SK-N-SH treated with all-trans-retinoic acid at 6 μM for 48 hours (cell line): ENCODE results near the gene LGSN.
"Not testable (repeated sequence)": the region's sequence is repeated elsewhere in the genome, so short reads cannot be mapped to it uniquely, and the experiment has no call there.

Experiments used
- ATAC-seq: fragments of 200-7000 bp; cut with Tn5 transposase; 3 replicates; pipeline ENCODE4 v1.9.1; 2020; ENCODE audit warnings: mild to moderate bottlenecking, moderate library complexity
- ARNTL ChIP-seq: fragments of 450-650 bp; formaldehyde crosslinking; IDR thresholded peaks from 2 replicates; pipeline ENCODE4 v1.5.0; 2020; ENCODE audit warnings: low read depth, mild to moderate bottlenecking, moderate library complexity, borderline replicate concordance
- BACH2 ChIP-seq: fragments of 250-450 bp; sonication (Bioruptor Pico); IDR thresholded peaks from 2 replicates; pipeline ENCODE4 v1.9.0; 2021; ENCODE audit warnings: mild to moderate bottlenecking, borderline replicate concordance
- CSDC2 ChIP-seq: fragments of 250-450 bp; sonication (Bioruptor Pico); IDR thresholded peaks from 2 replicates; pipeline ENCODE4 v1.5.0; 2020; ENCODE audit warnings: mild to moderate bottlenecking, moderate library complexity
- GLIS3 ChIP-seq: fragments of 250-450 bp; sonication (Bioruptor Pico); IDR thresholded peaks from 2 replicates; pipeline ENCODE4 v1.5.0; 2020; ENCODE audit warnings: mild to moderate bottlenecking, moderate library complexity
- ISL1 ChIP-seq: fragments of 250-450 bp; sonication (Bioruptor Pico); IDR thresholded peaks from 2 replicates; pipeline ENCODE4 v2.1.2; 2022; ENCODE audit warnings: mild to moderate bottlenecking, moderate library complexity
- OSR1 ChIP-seq: fragments of 250-450 bp; sonication (Bioruptor Pico); IDR thresholded peaks from 2 replicates; pipeline ENCODE4 v1.8.0; 2022; ENCODE audit warnings: moderate library complexity, mild to moderate bottlenecking, inconsistent platforms
- PPARA ChIP-seq: fragments of 250-450 bp; sonication (Bioruptor Pico); IDR thresholded peaks from 2 replicates; pipeline ENCODE4 v1.5.0; 2020; ENCODE audit warnings: mild to moderate bottlenecking, borderline replicate concordance
- RARB ChIP-seq: fragments of 250-450 bp; sonication (Bioruptor Pico); IDR thresholded peaks from 2 replicates; pipeline ENCODE4 v1.8.0; 2021; ENCODE audit warnings: mild to moderate bottlenecking, moderate library complexity
- SNAI2 ChIP-seq: fragments of 250-450 bp; sonication (Bioruptor Pico); IDR thresholded peaks from 2 replicates; pipeline ENCODE4 v1.5.0; 2020; ENCODE audit warnings: mild to moderate bottlenecking, moderate library complexity
- TCF4 ChIP-seq: fragments of 250-450 bp; sonication (Bioruptor Pico); IDR thresholded peaks from 2 replicates; pipeline ENCODE4 v1.8.0; 2021; ENCODE audit warnings: mild to moderate bottlenecking, moderate library complexity, borderline replicate concordance
- TOX ChIP-seq: fragments of 250-450 bp; sonication (Bioruptor Pico); IDR thresholded peaks from 2 replicates; pipeline ENCODE4 v1.8.0; 2021; ENCODE audit warnings: mild to moderate bottlenecking, moderate library complexity, borderline replicate concordance
- ZFP3 ChIP-seq: fragments of 250-450 bp; sonication (Bioruptor Pico); IDR thresholded peaks from 2 replicates; pipeline ENCODE4 v1.5.0; 2020; ENCODE audit warnings: mild to moderate bottlenecking, moderate library complexity
- ZFP30 ChIP-seq: fragments of 450-650 bp; formaldehyde crosslinking; IDR thresholded peaks from 2 replicates; pipeline ENCODE4 v1.5.0; 2022; ENCODE audit warnings: mild to moderate bottlenecking, moderate library complexity
- ZNF70 ChIP-seq: fragments of 450-650 bp; formaldehyde crosslinking; IDR thresholded peaks from 2 replicates; pipeline ENCODE4 v1.5.0; 2020; ENCODE audit warnings: mild to moderate bottlenecking, moderate library complexity
- ZNF8 ChIP-seq: fragments of 450-650 bp; formaldehyde crosslinking; IDR thresholded peaks from 2 replicates; pipeline ENCODE4 v1.5.0; 2020; ENCODE audit warnings: mild to moderate bottlenecking, moderate library complexity
- TF ChIP-seq, protein P1 (sequence below): fragments of 250-450 bp; sonication (Bioruptor Pico); IDR thresholded peaks from 2 replicates; pipeline ENCODE4 v1.8.0; 2020; ENCODE audit warnings: mild to moderate bottlenecking, moderate library complexity, borderline replicate concordance
- TF ChIP-seq, protein P2 (sequence below): fragments of 250-450 bp; sonication (Bioruptor Pico); IDR thresholded peaks from 2 replicates; pipeline ENCODE4 v1.5.1; 2020; ENCODE audit warnings: low read depth, mild to moderate bottlenecking, moderate library complexity
- TF ChIP-seq, protein P3 (sequence below): fragments of 250-450 bp; sonication (Bioruptor Pico); IDR thresholded peaks from 2 replicates; pipeline ENCODE4 v1.5.1; 2021; ENCODE audit warnings: mild to moderate bottlenecking, moderate library complexity
- TF ChIP-seq, protein P4 (sequence below): fragments of 250-450 bp; sonication (Bioruptor Pico); IDR thresholded peaks from 2 replicates; pipeline ENCODE4 v1.8.0; 2021; ENCODE audit warnings: low read depth, mild to moderate bottlenecking, moderate library complexity, borderline replicate concordance

The LGSN gene, protein sequence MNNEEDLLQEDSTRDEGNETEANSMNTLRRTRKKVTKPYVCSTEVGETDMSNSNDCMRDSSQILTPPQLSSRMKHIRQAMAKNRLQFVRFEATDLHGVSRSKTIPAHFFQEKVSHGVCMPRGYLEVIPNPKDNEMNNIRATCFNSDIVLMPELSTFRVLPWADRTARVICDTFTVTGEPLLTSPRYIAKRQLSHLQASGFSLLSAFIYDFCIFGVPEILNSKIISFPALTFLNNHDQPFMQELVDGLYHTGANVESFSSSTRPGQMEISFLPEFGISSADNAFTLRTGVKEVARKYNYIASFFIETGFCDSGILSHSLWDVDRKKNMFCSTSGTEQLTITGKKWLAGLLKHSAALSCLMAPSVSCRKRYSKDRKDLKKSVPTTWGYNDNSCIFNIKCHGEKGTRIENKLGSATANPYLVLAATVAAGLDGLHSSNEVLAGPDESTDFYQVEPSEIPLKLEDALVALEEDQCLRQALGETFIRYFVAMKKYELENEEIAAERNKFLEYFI

DNA sequence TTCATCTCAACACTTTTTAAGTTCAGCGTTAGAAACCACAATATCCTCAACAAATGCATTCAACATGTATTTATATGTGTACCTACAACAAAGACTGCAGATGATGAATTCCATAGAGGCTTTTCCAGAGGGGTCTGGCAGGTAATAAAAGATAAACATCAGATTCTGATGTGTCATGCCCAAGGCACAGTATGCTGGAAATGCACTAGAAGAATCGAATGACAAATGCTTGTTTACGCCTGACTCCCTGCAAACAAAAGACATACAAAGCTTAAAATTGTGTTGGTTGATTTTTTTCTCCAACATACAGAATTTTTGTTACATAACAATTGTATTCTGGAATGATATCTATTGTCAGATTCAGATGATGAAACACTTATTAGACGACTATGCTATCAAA is at the start of gene LGSN:
Gene LGSN (minus strand): TSS at position 45 of the 400 bp plus-strand sequence. CDS start 40 bp downstream, at position 5.
- ATAC-seq = no peak
- TF ChIP-seq ZNF70 (CRISPR knock-in tag) = no peak
- TF ChIP-seq TOX (CRISPR knock-in tag) = no peak

DNA sequence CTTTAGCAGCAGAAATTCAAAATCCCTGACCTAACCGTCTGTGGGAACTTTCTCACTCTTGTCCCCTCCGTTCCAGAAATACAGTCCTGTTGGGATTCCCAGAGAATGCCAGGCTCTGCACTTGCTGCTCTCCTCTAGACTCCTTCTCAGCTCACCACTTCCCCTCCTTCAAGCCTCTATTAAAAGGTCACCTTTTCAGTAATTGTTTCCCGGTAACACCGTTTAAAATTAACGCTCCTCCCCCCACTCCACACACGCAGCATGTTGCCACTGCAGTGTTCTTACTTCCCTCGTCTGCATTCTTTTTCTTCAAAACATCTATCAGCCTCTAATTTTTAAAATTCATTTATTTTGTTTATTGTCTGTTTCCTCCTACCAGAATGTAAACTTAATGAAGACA is 48.6 kb upstream of the LGSN start:
- TF ChIP-seq SNAI2 (no peak), GLIS3 (CRISPR knock-in tag) (no peak), ZNF8 (no peak), TOX (CRISPR knock-in tag) (no peak), ZNF70 (CRISPR knock-in tag) (no peak)
- no peak for ATAC-seq

DNA sequence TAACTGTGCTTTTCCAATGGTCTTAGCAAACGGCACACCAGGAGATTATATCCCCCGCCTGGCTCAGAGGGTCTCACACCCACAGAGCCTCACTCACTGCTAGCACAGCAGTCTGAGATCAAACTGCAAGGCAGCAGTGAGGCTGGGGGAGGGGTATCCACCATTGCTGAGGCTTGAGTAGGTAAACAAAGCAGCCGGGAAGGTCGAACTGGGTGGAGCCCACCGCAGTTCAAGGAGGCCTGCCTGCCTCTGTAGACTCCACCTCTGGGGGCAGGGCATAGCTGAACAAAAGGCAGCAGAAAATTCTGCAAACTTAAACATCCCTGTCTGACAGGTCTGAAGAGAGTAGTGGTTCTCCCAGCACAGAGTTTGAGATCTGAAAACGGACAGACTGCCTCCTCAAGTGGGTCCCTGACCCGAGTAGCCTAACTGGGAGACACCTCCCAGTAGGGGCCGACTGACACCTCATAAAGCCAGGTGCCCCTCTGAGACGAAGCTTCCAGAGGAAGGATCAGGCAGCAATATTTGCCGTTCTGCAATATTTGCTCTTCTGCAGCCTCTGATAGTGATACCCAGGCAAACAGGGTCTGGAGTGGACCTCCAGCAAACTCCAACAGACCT is 42.8 kb upstream of the LGSN start:
- not testable (repeated sequence) for ATAC-seq

DNA sequence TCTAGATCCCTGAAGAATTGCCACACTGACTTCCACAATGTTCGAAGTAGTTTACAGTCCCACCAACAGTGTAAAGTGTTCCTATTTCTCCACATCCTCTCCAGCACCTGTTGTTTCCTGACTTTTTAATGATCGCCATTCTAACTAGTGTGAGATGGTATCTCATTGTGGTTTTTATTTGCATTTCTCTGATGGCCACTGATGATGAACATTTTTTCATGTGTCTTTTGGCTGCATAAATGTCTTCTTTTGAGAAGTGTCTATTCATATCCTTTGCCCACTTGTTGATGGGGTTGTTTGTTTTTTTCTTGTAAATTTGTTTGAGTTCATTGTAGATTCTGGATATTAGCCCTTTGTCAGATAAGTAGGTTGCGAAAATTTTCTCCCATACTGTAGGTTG is 37.6 kb upstream of the LGSN start:
- not testable (repeated sequence) for ATAC-seq

DNA sequence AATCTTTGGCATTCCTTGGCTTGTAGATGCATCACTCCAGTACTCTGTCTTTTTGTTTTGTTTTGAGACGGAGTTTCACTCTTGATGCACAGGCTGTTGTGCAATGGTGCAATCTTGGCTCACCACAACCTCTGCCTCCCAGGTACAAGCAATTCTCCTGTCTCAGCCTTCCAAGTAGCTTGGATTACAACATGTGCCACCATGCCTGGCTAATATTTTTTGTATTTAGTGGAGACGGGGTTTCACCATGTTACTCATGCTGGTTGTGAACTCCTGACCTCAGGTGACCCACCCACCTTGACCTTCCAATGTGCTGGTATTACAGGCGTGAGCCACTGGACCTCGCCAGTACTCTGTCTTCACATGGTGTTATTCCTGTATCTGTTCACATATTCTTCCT is 35.8 kb upstream of the LGSN start:
- TF ChIP-seq TOX (CRISPR knock-in tag) (no peak), OSR1 (CRISPR knock-in tag) (no peak), CSDC2 (CRISPR knock-in tag) (no peak)
- TF ChIP-seq, protein P1, sequence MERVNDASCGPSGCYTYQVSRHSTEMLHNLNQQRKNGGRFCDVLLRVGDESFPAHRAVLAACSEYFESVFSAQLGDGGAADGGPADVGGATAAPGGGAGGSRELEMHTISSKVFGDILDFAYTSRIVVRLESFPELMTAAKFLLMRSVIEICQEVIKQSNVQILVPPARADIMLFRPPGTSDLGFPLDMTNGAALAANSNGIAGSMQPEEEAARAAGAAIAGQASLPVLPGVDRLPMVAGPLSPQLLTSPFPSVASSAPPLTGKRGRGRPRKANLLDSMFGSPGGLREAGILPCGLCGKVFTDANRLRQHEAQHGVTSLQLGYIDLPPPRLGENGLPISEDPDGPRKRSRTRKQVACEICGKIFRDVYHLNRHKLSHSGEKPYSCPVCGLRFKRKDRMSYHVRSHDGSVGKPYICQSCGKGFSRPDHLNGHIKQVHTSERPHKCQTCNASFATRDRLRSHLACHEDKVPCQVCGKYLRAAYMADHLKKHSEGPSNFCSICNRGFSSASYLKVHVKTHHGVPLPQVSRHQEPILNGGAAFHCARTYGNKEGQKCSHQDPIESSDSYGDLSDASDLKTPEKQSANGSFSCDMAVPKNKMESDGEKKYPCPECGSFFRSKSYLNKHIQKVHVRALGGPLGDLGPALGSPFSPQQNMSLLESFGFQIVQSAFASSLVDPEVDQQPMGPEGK (CRISPR knock-in tag) = no peak
- TF ChIP-seq, all 23 proteins: peak for 0

DNA sequence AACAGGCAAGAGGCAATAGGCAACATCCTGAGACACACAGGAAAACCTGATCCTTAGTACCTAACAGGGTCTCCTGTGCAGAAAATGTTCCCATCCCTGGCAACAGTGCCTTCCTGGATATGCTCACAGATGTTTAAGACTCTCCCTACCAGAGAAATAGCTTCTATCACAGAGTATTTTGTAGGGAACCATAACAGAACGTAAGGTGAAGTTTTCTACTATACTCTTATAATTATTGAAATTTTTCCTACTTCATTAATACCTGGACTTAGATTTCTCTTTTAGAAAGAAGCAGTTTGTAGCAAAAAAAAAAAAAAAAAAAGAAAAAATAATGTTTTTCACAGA is 33.5 kb upstream of the LGSN start:
- no peak for TF ChIP-seq TCF4 (CRISPR knock-in tag)
- TF ChIP-seq TOX (CRISPR knock-in tag) = no peak
- no peak for TF ChIP-seq ARNTL
- no peak for TF ChIP-seq RARB (CRISPR knock-in tag)
- no peak for TF ChIP-seq GLIS3 (CRISPR knock-in tag)
- TF ChIP-seq ZFP3 (CRISPR knock-in tag) = no peak
- TF ChIP-seq, protein P2, sequence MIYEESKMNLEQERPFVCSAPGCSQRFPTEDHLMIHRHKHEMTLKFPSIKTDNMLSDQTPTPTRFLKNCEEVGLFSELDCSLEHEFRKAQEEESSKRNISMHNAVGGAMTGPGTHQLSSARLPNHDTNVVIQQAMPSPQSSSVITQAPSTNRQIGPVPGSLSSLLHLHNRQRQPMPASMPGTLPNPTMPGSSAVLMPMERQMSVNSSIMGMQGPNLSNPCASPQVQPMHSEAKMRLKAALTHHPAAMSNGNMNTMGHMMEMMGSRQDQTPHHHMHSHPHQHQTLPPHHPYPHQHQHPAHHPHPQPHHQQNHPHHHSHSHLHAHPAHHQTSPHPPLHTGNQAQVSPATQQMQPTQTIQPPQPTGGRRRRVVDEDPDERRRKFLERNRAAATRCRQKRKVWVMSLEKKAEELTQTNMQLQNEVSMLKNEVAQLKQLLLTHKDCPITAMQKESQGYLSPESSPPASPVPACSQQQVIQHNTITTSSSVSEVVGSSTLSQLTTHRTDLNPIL (CRISPR knock-in tag) = no peak
- TF ChIP-seq PPARA = no peak
- no peak for TF ChIP-seq ISL1 (CRISPR knock-in tag)
- no peak for TF ChIP-seq OSR1 (CRISPR knock-in tag)
- no peak for TF ChIP-seq ZFP30 (CRISPR knock-in tag)
- no peak for TF ChIP-seq BACH2
- TF ChIP-seq ZNF70 (CRISPR knock-in tag) = no peak
- no peak for TF ChIP-seq SNAI2
- TF ChIP-seq, protein P1 (CRISPR knock-in tag) = no peak
- TF ChIP-seq CSDC2 (CRISPR knock-in tag) = no peak
- TF ChIP-seq, protein P3, sequence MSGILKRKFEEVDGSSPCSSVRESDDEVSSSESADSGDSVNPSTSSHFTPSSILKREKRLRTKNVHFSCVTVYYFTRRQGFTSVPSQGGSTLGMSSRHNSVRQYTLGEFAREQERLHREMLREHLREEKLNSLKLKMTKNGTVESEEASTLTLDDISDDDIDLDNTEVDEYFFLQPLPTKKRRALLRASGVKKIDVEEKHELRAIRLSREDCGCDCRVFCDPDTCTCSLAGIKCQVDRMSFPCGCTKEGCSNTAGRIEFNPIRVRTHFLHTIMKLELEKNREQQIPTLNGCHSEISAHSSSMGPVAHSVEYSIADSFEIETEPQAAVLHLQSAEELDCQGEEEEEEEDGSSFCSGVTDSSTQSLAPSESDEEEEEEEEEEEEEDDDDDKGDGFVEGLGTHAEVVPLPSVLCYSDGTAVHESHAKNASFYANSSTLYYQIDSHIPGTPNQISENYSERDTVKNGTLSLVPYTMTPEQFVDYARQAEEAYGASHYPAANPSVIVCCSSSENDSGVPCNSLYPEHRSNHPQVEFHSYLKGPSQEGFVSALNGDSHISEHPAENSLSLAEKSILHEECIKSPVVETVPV (CRISPR knock-in tag) = no peak
- TF ChIP-seq, protein P4, sequence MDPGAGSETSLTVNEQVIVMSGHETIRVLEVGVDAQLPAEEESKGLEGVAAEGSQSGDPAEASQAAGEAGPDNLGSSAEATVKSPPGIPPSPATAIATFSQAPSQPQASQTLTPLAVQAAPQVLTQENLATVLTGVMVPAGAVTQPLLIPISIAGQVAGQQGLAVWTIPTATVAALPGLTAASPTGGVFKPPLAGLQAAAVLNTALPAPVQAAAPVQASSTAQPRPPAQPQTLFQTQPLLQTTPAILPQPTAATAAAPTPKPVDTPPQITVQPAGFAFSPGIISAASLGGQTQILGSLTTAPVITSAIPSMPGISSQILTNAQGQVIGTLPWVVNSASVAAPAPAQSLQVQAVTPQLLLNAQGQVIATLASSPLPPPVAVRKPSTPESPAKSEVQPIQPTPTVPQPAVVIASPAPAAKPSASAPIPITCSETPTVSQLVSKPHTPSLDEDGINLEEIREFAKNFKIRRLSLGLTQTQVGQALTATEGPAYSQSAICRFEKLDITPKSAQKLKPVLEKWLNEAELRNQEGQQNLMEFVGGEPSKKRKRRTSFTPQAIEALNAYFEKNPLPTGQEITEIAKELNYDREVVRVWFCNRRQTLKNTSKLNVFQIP (CRISPR knock-in tag) = no peak
- ATAC-seq = no peak

More for the DNA sequence above, 35.8 kb upstream of the LGSN start:
- ATAC-seq = no peak
